ENCODE data around the gene ZNF750. TPM values are rescaled to one million over a fixed set of nuclear protein-coding genes. Genes with fewer than 3 reads are reported as not detected.

ZNF750 gene
- total RNA-seq, 3 donors from 2014 or later: not detected

DNA sequence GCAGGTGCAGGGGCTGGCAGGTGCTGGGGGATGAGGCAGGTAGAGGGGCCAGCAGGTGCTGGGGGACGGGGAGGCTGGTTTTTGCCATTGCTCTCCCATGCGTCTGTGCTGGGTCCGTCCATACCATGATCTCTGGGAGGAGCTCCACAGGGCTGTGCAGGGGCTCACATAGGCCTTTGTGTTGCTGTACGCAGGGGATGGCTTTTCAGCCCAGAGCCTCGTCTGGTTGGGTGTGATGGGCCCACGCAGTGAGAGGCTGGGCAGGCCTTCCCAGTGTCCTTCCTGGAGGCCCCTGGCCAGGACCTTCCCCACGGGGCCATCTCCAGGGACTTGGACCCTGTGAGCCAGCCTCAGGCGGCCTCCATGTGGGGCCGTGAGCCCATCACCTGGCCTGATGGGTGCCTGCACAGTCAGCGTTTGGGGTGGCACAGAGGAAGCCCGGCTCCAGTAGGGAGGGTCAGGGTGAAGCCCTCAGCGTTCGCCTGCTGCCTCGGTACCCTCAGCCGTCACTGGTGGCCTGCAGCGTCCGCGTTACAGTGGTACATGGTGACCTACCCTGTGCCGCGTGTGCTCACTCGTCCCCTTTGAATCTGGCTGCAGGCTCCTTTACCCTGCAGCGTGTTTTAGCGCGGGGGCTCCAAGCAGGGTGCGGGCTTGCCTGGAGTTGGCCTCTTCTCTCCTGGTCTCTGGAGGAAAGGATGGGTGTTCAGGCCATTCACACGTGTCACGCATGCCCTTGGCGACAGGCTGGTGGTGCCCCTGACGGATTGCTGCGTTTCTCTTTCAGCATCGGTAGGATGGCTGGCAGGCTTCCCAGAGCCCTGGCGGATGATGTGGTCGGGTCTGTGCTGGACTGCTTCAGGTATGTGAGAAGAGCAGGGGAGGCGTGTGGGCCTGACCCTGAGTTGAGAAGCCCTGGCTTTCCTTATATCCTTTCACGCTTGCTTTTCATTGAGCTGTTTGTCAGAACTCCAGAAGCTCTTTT lies 30.6 kb downstream of the ZNF750 start:
- TF ChIP-seq, protein P1, sequence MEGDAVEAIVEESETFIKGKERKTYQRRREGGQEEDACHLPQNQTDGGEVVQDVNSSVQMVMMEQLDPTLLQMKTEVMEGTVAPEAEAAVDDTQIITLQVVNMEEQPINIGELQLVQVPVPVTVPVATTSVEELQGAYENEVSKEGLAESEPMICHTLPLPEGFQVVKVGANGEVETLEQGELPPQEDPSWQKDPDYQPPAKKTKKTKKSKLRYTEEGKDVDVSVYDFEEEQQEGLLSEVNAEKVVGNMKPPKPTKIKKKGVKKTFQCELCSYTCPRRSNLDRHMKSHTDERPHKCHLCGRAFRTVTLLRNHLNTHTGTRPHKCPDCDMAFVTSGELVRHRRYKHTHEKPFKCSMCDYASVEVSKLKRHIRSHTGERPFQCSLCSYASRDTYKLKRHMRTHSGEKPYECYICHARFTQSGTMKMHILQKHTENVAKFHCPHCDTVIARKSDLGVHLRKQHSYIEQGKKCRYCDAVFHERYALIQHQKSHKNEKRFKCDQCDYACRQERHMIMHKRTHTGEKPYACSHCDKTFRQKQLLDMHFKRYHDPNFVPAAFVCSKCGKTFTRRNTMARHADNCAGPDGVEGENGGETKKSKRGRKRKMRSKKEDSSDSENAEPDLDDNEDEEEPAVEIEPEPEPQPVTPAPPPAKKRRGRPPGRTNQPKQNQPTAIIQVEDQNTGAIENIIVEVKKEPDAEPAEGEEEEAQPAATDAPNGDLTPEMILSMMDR (IDR thresholded peaks at IDR 0.05): no peak
- Histone ChIP-seq H3K36me3 (ENCODE audit: low read depth) (no peaks in the 10 kb centered on the region), H3K4me1 (ENCODE audit: low read depth) (no peaks in the 10 kb centered on the region), H3K9me3 (no peaks in the 10 kb centered on the region), H3K4me3 (no peak overlapping the region)
- intact Hi-C loops (cut with DNase I, micrococcal nuclease): no loop called here
- peak in 2 of 3 donors; percentile 15 to 37 for DNase-seq
- ATAC-seq: no peak

DNA sequence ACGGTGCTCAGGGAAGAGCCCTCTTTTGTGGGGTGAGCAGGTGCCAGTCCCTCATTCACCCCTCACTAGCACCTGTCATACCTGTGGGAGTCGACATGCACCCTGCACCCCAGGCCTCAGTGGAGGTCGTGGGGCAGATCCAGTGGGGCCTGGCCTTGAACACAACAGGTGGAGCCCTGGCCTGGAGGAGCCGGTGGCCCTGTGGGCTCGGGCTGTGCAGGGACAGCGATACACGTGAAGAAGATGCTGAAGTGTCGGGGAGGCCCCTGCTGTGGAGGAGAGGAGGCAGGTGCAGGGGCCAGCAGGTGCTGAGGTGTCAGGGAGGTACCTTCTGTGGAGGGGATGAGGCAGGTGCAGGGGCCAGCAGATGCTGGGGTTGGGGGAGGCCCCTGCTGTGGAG lies 31.8 kb downstream of the ZNF750 start:
- no peaks in the 10 kb centered on the region for H3K9me3 ChIP-seq
- H3K4me3 ChIP-seq: no peak overlapping the region
- H3K36me3 ChIP-seq (ENCODE audit: low read depth): no peaks in the 10 kb centered on the region
- ATAC-seq: no peak
- intact Hi-C loops (cut with DNase I, micrococcal nuclease): no loop called here
- H3K4me1 ChIP-seq (ENCODE audit: low read depth): no peaks in the 10 kb centered on the region
- TF ChIP-seq, protein P1 (IDR thresholded peaks at IDR 0.05): no peak
- peak in 1 of 3 donors; percentile 31 for DNase-seq

DNA sequence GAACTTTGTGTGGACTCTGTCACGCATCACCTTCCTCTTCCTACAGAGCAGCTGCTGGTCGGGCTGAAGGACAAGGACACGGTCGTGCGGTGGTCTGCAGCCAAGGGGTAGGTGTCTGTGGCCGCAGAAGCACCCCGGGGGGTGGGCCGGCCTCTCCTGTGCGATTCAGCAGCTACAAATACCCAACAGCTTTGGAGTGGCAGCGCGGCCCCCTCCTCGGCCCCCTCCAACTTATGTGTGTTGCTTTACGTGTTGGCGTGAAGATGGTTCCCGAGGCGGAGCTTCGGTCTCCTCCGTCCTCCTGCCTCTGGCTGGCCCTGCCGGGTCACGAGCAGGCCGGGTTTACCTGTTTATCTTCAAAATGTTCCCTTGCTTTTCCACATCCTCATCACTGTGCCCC lies 32.3 kb downstream of the ZNF750 start:
- intact Hi-C loops (cut with DNase I, micrococcal nuclease): no loop called here
- Histone ChIP-seq H3K36me3 (ENCODE audit: low read depth) (no peaks in the 10 kb centered on the region), H3K4me3 (no peak overlapping the region), H3K4me1 (ENCODE audit: low read depth) (no peaks in the 10 kb centered on the region), H3K9me3 (no peaks in the 10 kb centered on the region)
- no peak for ATAC-seq
- DNase-seq: peak in 1 of 3 donors; percentile 25
- TF ChIP-seq, protein P1 (IDR thresholded peaks at IDR 0.05): no peak

DNA sequence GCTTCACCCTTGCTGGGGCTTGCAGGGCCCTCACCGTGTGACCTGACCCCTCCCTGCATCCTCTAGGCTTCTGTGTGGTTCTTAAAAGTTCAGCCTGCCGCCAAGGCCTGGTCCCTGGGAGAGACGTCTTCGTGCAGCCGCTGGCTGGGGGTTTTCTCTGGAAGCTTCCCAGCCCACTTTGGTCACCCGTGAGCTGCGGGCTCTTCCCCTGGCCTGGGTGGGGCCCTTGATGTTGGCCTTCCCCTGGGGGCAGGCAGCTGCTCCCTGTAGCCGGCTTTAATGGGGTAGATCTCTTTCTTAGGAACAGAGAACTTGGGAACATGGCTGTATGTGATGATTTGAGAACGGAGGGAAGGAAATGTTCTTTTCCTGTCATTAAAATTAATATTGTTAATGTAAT lies 32.7 kb downstream of the ZNF750 start:
- ATAC-seq (no peak), DNase-seq (no peak)
- intact Hi-C loops (cut with DNase I, micrococcal nuclease): no loop called here
- Histone ChIP-seq H3K4me1 (ENCODE audit: low read depth) (no peaks in the 10 kb centered on the region), H3K9me3 (no peaks in the 10 kb centered on the region), H3K36me3 (ENCODE audit: low read depth) (no peaks in the 10 kb centered on the region), H3K4me3 (no peak overlapping the region)
- TF ChIP-seq, protein P1 (IDR thresholded peaks at IDR 0.05): no peak

DNA sequence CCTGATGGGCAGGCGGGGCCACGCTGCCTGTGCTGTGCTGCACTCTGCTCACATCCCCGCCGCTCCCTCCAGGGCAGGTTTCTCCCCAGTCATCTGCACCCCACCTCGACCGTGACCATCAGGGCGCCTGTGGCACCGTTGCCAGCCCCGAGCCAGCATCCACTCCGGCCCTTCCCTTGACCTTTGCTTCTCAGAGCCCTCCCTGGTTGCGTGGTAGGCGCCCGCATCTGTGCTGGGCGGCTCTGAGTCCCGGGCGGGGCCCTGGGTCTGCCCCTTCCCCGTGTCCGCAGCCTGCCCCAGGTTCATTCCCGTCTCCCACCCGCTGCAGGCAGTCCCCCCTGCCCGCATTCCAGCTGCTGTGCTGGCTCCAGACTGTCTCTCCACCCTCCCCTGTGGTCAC lies 33.2 kb downstream of the ZNF750 start:
- no peak for ATAC-seq
- TF ChIP-seq, protein P1 (IDR thresholded peaks at IDR 0.05): no peak
- no peaks in the 10 kb centered on the region for H3K4me1 ChIP-seq (ENCODE audit: low read depth)
- intact Hi-C loops (cut with DNase I, micrococcal nuclease): no loop called here
- H3K9me3 ChIP-seq: no peaks in the 10 kb centered on the region
- H3K36me3 ChIP-seq (ENCODE audit: low read depth): no peaks in the 10 kb centered on the region
- H3K4me3 ChIP-seq: no peak overlapping the region
- peak in 2 of 3 donors; percentile 17 to 34 for DNase-seq

Measured in mucosa of descending colon (tissue), 3 donors.